GM12878 (cell line): ENCODE measurements around the gene MAB21L4. TPM values are rescaled to one million over a fixed set of nuclear protein-coding genes. Genes with fewer than 3 reads are reported as not detected.

Experiments
- ATAC-seq: fragments of 200-7000 bp; cut with Tn5 transposase; 3 replicates; pipeline ENCODE4 v1.9.1; 2020; ENCODE audit warnings: mild to moderate bottlenecking, moderate library complexity
- BruUV-seq: library from RNA; stranded (reverse); fragments of 400-500 nt; replicated peaks from 2 replicates; lab custom pipeline; 2021; lab: Mats Ljungman, UMichigan
- CTCF ChIA-PET: fragments of 300-600 bp; sonication (Branson Sonifier 250); formaldehyde crosslinking; extraction: SDS; loops from one replicate; lab custom pipeline; 2021; ENCODE audit warnings: inconsistent platforms; lab: Yijun Ruan, JAX
- POLR2A ChIA-PET: fragments of 350-600 bp; formaldehyde crosslinking; extraction: SDS; loops from one replicate; lab custom pipeline; 2021; ENCODE audit warnings: inconsistent platforms; lab: Charles Lee
- RAD21 ChIA-PET: fragments of 300-600 bp; sonication (Branson Sonifier 250); formaldehyde crosslinking; loops from one replicate; lab custom pipeline; 2023; ENCODE audit warnings: antibody characterized with exemption; ENCODE audit not compliant: unreplicated experiment; lab: Charles Lee
- SMC1A ChIA-PET: fragments of 300-600 bp; sonication (Branson Sonifier 250); formaldehyde crosslinking; loops from one replicate; lab custom pipeline; 2023; ENCODE audit not compliant: unreplicated experiment, uncharacterized antibody; lab: Charles Lee
- DNase-seq: peaks from one replicate; pipeline ENCODE4 v3.0.0-alpha.2; 2011; ENCODE audit warnings: low read depth, low spot score
- FAIRE-seq: peaks from 3 replicates; lab custom pipeline; 2011; peaks lifted over from hg19 to GRCh38; lab: Jason Lieb, UNC
- H2AFZ ChIP-seq: 2 replicates; pipeline ENCODE4 v1.6.0; 2011; ENCODE audit warnings: low read depth, low read length, control low read depth; ENCODE audit not compliant: control insufficient read depth
- H3K27ac ChIP-seq: 2 replicates; pipeline ENCODE4 v1.5.1; 2011; ENCODE audit warnings: control low read depth; ENCODE audit not compliant: control insufficient read depth, insufficient read depth
- H3K27me3 ChIP-seq, 2 experiments: replicated peaks in 1 of 2; 2 replicates each; pipeline versions ENCODE4 v1.6.0 to v1.6.1; 2011; ENCODE audit warnings: low read length in 1 of 2; ENCODE audit not compliant: control insufficient read depth in 2 of 2, insufficient read depth in 2 of 2
- H3K36me3 ChIP-seq, 2 experiments: 2 replicates each; pipeline ENCODE4 v1.5.1; 2011; ENCODE audit warnings: low read length in 1 of 2; ENCODE audit not compliant: control insufficient read depth in 2 of 2, insufficient read depth in 2 of 2
- H3K4me1 ChIP-seq: 2 replicates; pipeline ENCODE4 v1.6.1; 2011; ENCODE audit warnings: mild to moderate bottlenecking, low read length, moderate library complexity, mixed read lengths; ENCODE audit not compliant: control insufficient read depth, insufficient read depth
- H3K4me2 ChIP-seq: 2 replicates; pipeline ENCODE4 v1.6.0; 2011; ENCODE audit warnings: control low read depth; ENCODE audit not compliant: control insufficient read depth, insufficient read depth
- H3K4me3 ChIP-seq: fragments of 200-600 bp; sonication (generic); 2 replicates; pipeline ENCODE4 v1.5.1; 2016
- H3K79me2 ChIP-seq: 2 replicates; pipeline ENCODE4 v1.6.0; 2011; ENCODE audit warnings: low read length; ENCODE audit not compliant: control insufficient read depth, insufficient read depth
- H3K9ac ChIP-seq: 2 replicates; pipeline ENCODE4 v1.8.0; 2011; ENCODE audit warnings: low read length, control low read depth, mixed read lengths; ENCODE audit not compliant: control insufficient read depth, insufficient read depth
- H3K9me3 ChIP-seq: replicated peaks from 3 replicates; pipeline ENCODE4 v1.5.1; 2011; ENCODE audit warnings: mild to moderate bottlenecking, low read length; ENCODE audit not compliant: control insufficient read depth, insufficient read depth
- H4K20me1 ChIP-seq: 2 replicates; pipeline ENCODE4 v1.6.0; 2011; ENCODE audit not compliant: control insufficient read depth, insufficient read depth
- ATF2 ChIP-seq: IDR thresholded peaks from 2 replicates; pipeline ENCODE4 v1.6.1; 2012; ENCODE audit warnings: low read length, inconsistent platforms
- ATF7 ChIP-seq: fragments of 450-650 bp; IDR thresholded peaks from 2 replicates; pipeline ENCODE4 v1.6.1; 2016; ENCODE audit warnings: low read depth, mild to moderate bottlenecking
- BHLHE40 ChIP-seq, 2 experiments: fragments of 450-650 bp in 1 of 2; IDR thresholded peaks; 2 replicates each; pipeline ENCODE4 v1.6.1; 2011 to 2017; ENCODE audit warnings: low read depth in 2 of 2, borderline replicate concordance in 1 of 2, improper control_type of control experiment in 1 of 2, low read length in 1 of 2, mild to moderate bottlenecking in 1 of 2
- CBX5 ChIP-seq: sonication (generic); IDR thresholded peaks from 2 replicates; pipeline ENCODE4 v1.6.1; 2016; ENCODE audit warnings: low read depth, moderate library complexity, mild to moderate bottlenecking, inconsistent platforms
- CREM ChIP-seq: IDR thresholded peaks from 2 replicates; pipeline ENCODE4 v1.6.1; 2014; ENCODE audit warnings: antibody characterized with exemption, low read depth
- EZH2 ChIP-seq: IDR thresholded peaks from 2 replicates; pipeline ENCODE4 v1.6.1; 2012; ENCODE audit warnings: low read depth, mild to moderate bottlenecking, control low read depth, inconsistent platforms, low read length, borderline replicate concordance; ENCODE audit not compliant: control insufficient read depth
- FOXM1 ChIP-seq: IDR thresholded peaks from 2 replicates; pipeline ENCODE4 v1.6.1; 2012; ENCODE audit warnings: low read depth, mild to moderate bottlenecking, inconsistent platforms, low read length, moderate library complexity
- HDGF ChIP-seq: fragments of 450-650 bp; IDR thresholded peaks from 2 replicates; pipeline ENCODE4 v1.6.1; 2016; ENCODE audit warnings: antibody characterized with exemption
- JUNB ChIP-seq: IDR thresholded peaks from 2 replicates; pipeline ENCODE4 v1.6.1; 2016; ENCODE audit warnings: antibody characterized with exemption, mild to moderate bottlenecking
- MAX ChIP-seq: IDR thresholded peaks from 2 replicates; pipeline ENCODE4 v1.6.1; 2012; ENCODE audit warnings: low read depth, low read length, improper control_type of control experiment
- MTA2 ChIP-seq: fragments of 450-650 bp; IDR thresholded peaks from 2 replicates; pipeline ENCODE4 v1.6.1; 2016; ENCODE audit warnings: low read depth, mild to moderate bottlenecking, moderate library complexity
- POU2F2 ChIP-seq: IDR thresholded peaks from 3 replicates; pipeline ENCODE4 v1.6.1; 2011; ENCODE audit warnings: low read depth, mild to moderate bottlenecking, low read length, borderline replicate concordance
- RAD21 ChIP-seq: IDR thresholded peaks from 2 replicates; pipeline ENCODE4 v1.6.1; 2011; ENCODE audit warnings: mild to moderate bottlenecking, low read depth, low read length, moderate library complexity; ENCODE audit not compliant: insufficient read depth
- RCOR1 ChIP-seq: conservative IDR thresholded peaks from 2 replicates; pipeline ENCODE4 v1.6.1; 2012; ENCODE audit warnings: low read depth, low read length, improper control_type of control experiment
- SMAD1 ChIP-seq: fragments of 450-650 bp; IDR thresholded peaks from 2 replicates; pipeline ENCODE4 v1.6.1; 2018; ENCODE audit warnings: mild to moderate bottlenecking, low read depth; ENCODE audit not compliant: partially characterized antibody
- SMAD5 ChIP-seq: IDR thresholded peaks from 2 replicates; pipeline ENCODE4 v1.6.1; 2016; ENCODE audit warnings: antibody characterized with exemption, low read depth
- USF1 ChIP-seq: IDR thresholded peaks from 2 replicates; pipeline ENCODE4 v1.6.1; 2011; ENCODE audit warnings: borderline replicate concordance, low read depth, mild to moderate bottlenecking, moderate library complexity, mixed read lengths, low read length; ENCODE audit not compliant: insufficient read depth; ENCODE audit errors: extremely low read length
- WRNIP1 ChIP-seq: IDR thresholded peaks from 2 replicates; pipeline ENCODE4 v1.6.1; 2011; ENCODE audit warnings: low read depth, low read length, improper control_type of control experiment, borderline replicate concordance
- ZBTB4 ChIP-seq: fragments of 450-650 bp; formaldehyde crosslinking; IDR thresholded peaks from 2 replicates; pipeline ENCODE4 v1.4.0; 2022; ENCODE audit warnings: mild to moderate bottlenecking, moderate library complexity
- WGBS: methylation state at CpG from one replicate; pipeline ENCODE4 v1.1.6; 2016; ENCODE audit warnings: low lambda C conversion rate; ENCODE audit not compliant: insufficient replicate concordance, insufficient coverage; ENCODE audit errors: missing lambda C conversion rate; 5-methylcytosine and 5-hydroxymethylcytosine counted together
- in situ Hi-C: fragments of 300-500 bp; cut with MboI; formaldehyde crosslinking; loops from 9 replicates; pipeline ENCODE4 v1.14.3; 2018; ENCODE audit warnings: mixed read lengths
- intact Hi-C: fragments of 100-400 bp; cut with micrococcal nuclease; formaldehyde crosslinking; loops from one replicate; pipeline ENCODE4 v1.14.2; 2022; ENCODE audit not compliant: unreplicated experiment
- polyA plus RNA-seq, 11 experiments: library from polyadenylated mRNA; depleted of rRNA in 4 of 11; unstranded in 6 of 11; stranded (reverse) in 5 of 11; fragments of >200 nt; fragmentation: Nextera tagmentation in 4 of 11; fragmentation: Illumina TruSeq in 1 of 11; extraction: Ambion mirVana in 4 of 11; extraction: Trizol in 1 of 11; gene quantifications; 1 replicate in 1 of 11; 2 replicates in 10 of 11; pipeline versions ENCODE4 v1.2.1 to v1.2.3, GENCODE V29; 2011 to 2016; ENCODE audit warnings: inconsistent platforms in 2 of 11, missing spikeins in 2 of 11, low read depth in 1 of 11
- total RNA-seq, 4 experiments: library from RNA; depleted of rRNA in 3 of 4; stranded (reverse); fragments of >200 nt in 3 of 4; fragmentation: Illumina TruSeq in 1 of 4; extraction: Trizol in 1 of 4; gene quantifications; 2 replicates each; pipeline versions ENCODE4 v1.2.1 to v1.2.3, GENCODE V29; 2013 to 2021

The MAB21L4 gene
- total and polyA plus RNA-seq, 10 of the 15 experiments (the other 5 are each of a cell fraction or from before 2014, with no cell fraction given) = 0.03 TPM; not detected in 9

- H3K27ac ChIP-seq = no peak overlapping the region
- H3K4me3 ChIP-seq = no peak overlapping the region
- ATAC-seq = no peak
- no peaks in the 10 kb centered on the region; a peak in 1 of 4 replicates for H3K27me3 ChIP-seq
- in situ Hi-C loops = no loop called here
- no peaks in the 10 kb centered on the region for H4K20me1 ChIP-seq
- intact Hi-C loops = no loop called here
- no peak for DNase-seq
- no peak overlapping the region for H3K4me2 ChIP-seq
- H3K79me2 ChIP-seq = no peaks in the 10 kb centered on the region
- H3K9ac ChIP-seq = no peak overlapping the region
- H3K9me3 ChIP-seq = no peaks in the 10 kb centered on the region
- ChIA-PET POLR2A (no interaction called here), SMC1A (no interaction called here), CTCF (no interaction called here), RAD21 (no interaction called here)
- no TSS peak for BruUV-seq
- no peak overlapping the region for H2AFZ ChIP-seq
- H3K36me3 ChIP-seq = no peaks in the 10 kb centered on the region
- WGBS = 13% methylated on average over 4 of the region's 4 CpGs
- FAIRE-seq = no peak
- no peaks in the 10 kb centered on the region for H3K4me1 ChIP-seq
- TF ChIP-seq ZBTB4 (CRISPR knock-in tag) (no peak), BHLHE40 (IDR thresholded peaks at IDR 0.05; ENCODE audit: borderline replicate concordance in 1 of 2, low read depth in 2 of 2, low read length in 1 of 2) (no peak), CBX5 (no peak), MTA2 (no peak), EZH2 (no peak), MAX (no peak), WRNIP1 (no peak), ATF2 (no peak), CREM (no peak), HDGF (no peak), SMAD5 (no peak), ATF7 (no peak), FOXM1 (no peak), USF1 (no peak), POU2F2 (no peak), RAD21 (no peak), RCOR1 (no peak), SMAD1 (no peak), JUNB (no peak)
These were observed 8.3 kb downstream of the MAB21L4 start for GRCh38 chr2:240887631-240888030.
